HepG2 (cell line): ENCODE data around the gene MTARC1. TPM values are rescaled to one million over a fixed set of nuclear protein-coding genes. Genes with fewer than 3 reads are reported as not detected.

Experiments used
- CC2D1A ChIP-seq: sonication (generic); formaldehyde crosslinking; IDR thresholded peaks from 2 replicates; pipeline ENCODE4 v1.8.1; 2023; ENCODE audit warnings: mild to moderate bottlenecking, missing genetic modification reagents
- CCAR2 ChIP-seq: fragments of 200-400 bp; formaldehyde crosslinking; optimal IDR thresholded peaks from 2 replicates; pipeline ENCODE3; 2018; ENCODE audit warnings: low read depth, mild to moderate bottlenecking, low read length, moderate library complexity
- FOXC1 ChIP-seq: sonication (generic); formaldehyde crosslinking; IDR thresholded peaks from 2 replicates; pipeline ENCODE4 v1.8.0; 2022; ENCODE audit warnings: mild to moderate bottlenecking, missing genetic modification reagents, borderline replicate concordance
- GTF2F1 ChIP-seq: fragments of 150-350 bp; IDR thresholded peaks from 2 replicates; pipeline ENCODE4 v1.6.1; 2014; ENCODE audit warnings: low read length
- HOXA3 ChIP-seq: sonication (generic); formaldehyde crosslinking; IDR thresholded peaks from 2 replicates; pipeline ENCODE4 v1.5.0; 2020; ENCODE audit warnings: missing genetic modification reagents
- NFE2L1 ChIP-seq: sonication (generic); formaldehyde crosslinking; IDR thresholded peaks from 2 replicates; pipeline ENCODE4 v1.4.0; 2020; ENCODE audit warnings: missing genetic modification reagents, mild to moderate bottlenecking, borderline replicate concordance
- PCBP2 ChIP-seq: fragments of 200-400 bp; formaldehyde crosslinking; optimal IDR thresholded peaks from 2 replicates; pipeline ENCODE3; 2018; ENCODE audit warnings: low read length, low read depth; ENCODE audit not compliant: poor library complexity, severe bottlenecking
- TARDBP ChIP-seq: sonication (generic); formaldehyde crosslinking; IDR thresholded peaks from 2 replicates; pipeline ENCODE4 v1.8.0; 2022; ENCODE audit warnings: mild to moderate bottlenecking, missing genetic modification reagents
- TRIM24 ChIP-seq: sonication (generic); formaldehyde crosslinking; IDR thresholded peaks from 2 replicates; pipeline ENCODE4 v1.8.0; 2022; ENCODE audit warnings: mild to moderate bottlenecking, missing genetic modification reagents
- XRCC5 ChIP-seq: fragments of 200-400 bp; formaldehyde crosslinking; optimal IDR thresholded peaks from 2 replicates; pipeline ENCODE3; 2017; ENCODE audit warnings: mild to moderate bottlenecking, low read length
- ZBTB38 ChIP-seq: sonication (generic); formaldehyde crosslinking; IDR thresholded peaks from 2 replicates; pipeline ENCODE4 v1.5.1; 2020; ENCODE audit warnings: mild to moderate bottlenecking, missing genetic modification reagents
- ZBTB7A ChIP-seq: sonication (generic); formaldehyde crosslinking; IDR thresholded peaks from 2 replicates; pipeline ENCODE4 v1.8.0; 2022; ENCODE audit warnings: mild to moderate bottlenecking, missing genetic modification reagents
- ZNF224 ChIP-seq: sonication (generic); formaldehyde crosslinking; IDR thresholded peaks from 2 replicates; pipeline ENCODE4 v1.5.0; 2020; ENCODE audit warnings: mild to moderate bottlenecking, missing genetic modification reagents
- ZNF3 ChIP-seq: IDR thresholded peaks from 2 replicates; pipeline ENCODE4 v1.7.0; 2017; ENCODE audit warnings: inconsistent platforms
- ZNF557 ChIP-seq: sonication (generic); formaldehyde crosslinking; IDR thresholded peaks from 2 replicates; pipeline ENCODE4 v1.4.0; 2020; ENCODE audit warnings: missing genetic modification reagents
- ZNF616 ChIP-seq: sonication (generic); formaldehyde crosslinking; IDR thresholded peaks from 2 replicates; pipeline ENCODE4 v1.5.0; 2020; ENCODE audit warnings: low read depth, mild to moderate bottlenecking, missing genetic modification reagents
- ZNF749 ChIP-seq: sonication (generic); formaldehyde crosslinking; IDR thresholded peaks from 2 replicates; pipeline ENCODE4 v1.8.0; 2022; ENCODE audit warnings: mild to moderate bottlenecking, missing genetic modification reagents, moderate library complexity, borderline replicate concordance
- polyA plus RNA-seq, 8 experiments: library from polyadenylated mRNA; depleted of rRNA in 3 of 8; stranded (reverse) in 7 of 8; unstranded in 1 of 8; fragments of >200 nt; fragmentation: Illumina TruSeq in 4 of 8; extraction: Trizol in 4 of 8; gene quantifications; 2 replicates each; pipeline versions ENCODE4 v1.2.1 to v1.2.3, GENCODE V29; 2011 to 2016; ENCODE audit warnings: low read depth in 4 of 8, missing spikeins in 1 of 8, mixed read lengths in 1 of 8; ENCODE audit not compliant: insufficient read depth in 1 of 8
- total RNA-seq, 5 experiments: library from RNA; depleted of rRNA; stranded (reverse); fragments of >200 nt; fragmentation: Illumina TruSeq; extraction: Trizol; gene quantifications; 2 replicates each; pipeline ENCODE4 v1.2.3, GENCODE V29; 2016; ENCODE audit warnings: low read depth in 1 of 5
- TF ChIP-seq, protein P1 (sequence below): sonication (generic); formaldehyde crosslinking; IDR thresholded peaks from 2 replicates; pipeline ENCODE4 v1.8.1; 2023; ENCODE audit warnings: mild to moderate bottlenecking, missing genetic modification reagents
- TF ChIP-seq, protein P2 (sequence below): sonication (generic); IDR thresholded peaks from 2 replicates; pipeline ENCODE4 v1.6.1; 2016; ENCODE audit warnings: low read depth, borderline replicate concordance
- TF ChIP-seq, protein P3 (sequence below): sonication (generic); formaldehyde crosslinking; IDR thresholded peaks from 2 replicates; pipeline ENCODE4 v1.9.0; 2021; ENCODE audit warnings: missing genetic modification reagents, borderline replicate concordance
- TF ChIP-seq, protein P4 (sequence below): sonication (generic); formaldehyde crosslinking; IDR thresholded peaks from 2 replicates; pipeline ENCODE4 v1.4.0; 2020; ENCODE audit warnings: low read depth, mild to moderate bottlenecking, missing genetic modification reagents

MTARC1 gene
- total and polyA plus RNA-seq, 2 of the 13 experiments (the other 11 are each of a cell fraction or from before 2014, with no cell fraction given), result 19.4 to 106 TPM

DNA sequence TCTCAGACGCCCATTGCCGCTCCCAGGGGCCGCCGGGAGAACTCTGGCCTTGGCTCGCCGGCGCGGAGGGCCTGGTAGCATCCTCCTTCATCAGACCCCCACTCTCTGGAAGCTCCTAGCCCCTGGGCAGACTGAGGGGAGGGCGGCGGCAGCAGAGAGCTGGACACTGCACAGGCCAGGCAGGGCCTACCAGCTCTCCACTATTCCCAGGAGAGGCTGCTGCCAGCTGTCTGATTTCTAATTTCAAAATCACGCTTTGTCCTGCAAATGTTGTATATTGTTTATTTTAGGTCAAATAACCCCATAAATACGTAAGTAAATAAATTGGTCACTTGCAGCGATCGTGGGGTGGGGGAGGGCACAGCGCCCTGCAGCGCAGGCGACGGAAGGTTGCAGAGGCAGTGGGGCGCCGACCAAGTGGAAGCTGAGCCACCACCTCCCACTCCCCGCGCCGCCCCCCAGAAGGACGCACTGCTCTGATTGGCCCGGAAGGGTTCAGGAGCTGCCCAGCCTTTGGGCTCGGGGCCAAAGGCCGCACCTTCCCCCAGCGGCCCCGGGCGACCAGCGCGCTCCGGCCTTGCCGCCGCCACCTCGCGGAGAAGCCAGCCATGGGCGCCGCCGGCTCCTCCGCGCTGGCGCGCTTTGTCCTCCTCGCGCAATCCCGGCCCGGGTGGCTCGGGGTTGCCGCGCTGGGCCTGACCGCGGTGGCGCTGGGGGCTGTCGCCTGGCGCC is at the start of gene MTARC1 (continued):
- TF ChIP-seq ZNF616 (CRISPR knock-in tag) (0 out of 2 replicates have a peak, but pooled peaks have one; percentile 45), ZBTB7A (CRISPR knock-in tag) (no peak), PCBP2 (no peak), CC2D1A (CRISPR knock-in tag) (no peak), ZNF224 (CRISPR knock-in tag) (no peak), ZBTB38 (CRISPR knock-in tag) (peak; percentile 9; the same call in 1 of the 2 replicates), GTF2F1 (no peak), HOXA3 (CRISPR knock-in tag) (peak; percentile 78), NFE2L1 (CRISPR knock-in tag) (no peak), FOXC1 (CRISPR knock-in tag) (peak; percentile 58), ZNF3 (no peak), TARDBP (CRISPR knock-in tag) (peak; percentile 44; the same call in 1 of the 2 replicates), CCAR2 (no peak), TRIM24 (no peak), ZNF557 (CRISPR knock-in tag) (no peak), XRCC5 (peak; percentile 45), ZNF749 (CRISPR knock-in tag) (no peak; the same call in 1 of the 2 replicates)
- TF ChIP-seq, protein P1, sequence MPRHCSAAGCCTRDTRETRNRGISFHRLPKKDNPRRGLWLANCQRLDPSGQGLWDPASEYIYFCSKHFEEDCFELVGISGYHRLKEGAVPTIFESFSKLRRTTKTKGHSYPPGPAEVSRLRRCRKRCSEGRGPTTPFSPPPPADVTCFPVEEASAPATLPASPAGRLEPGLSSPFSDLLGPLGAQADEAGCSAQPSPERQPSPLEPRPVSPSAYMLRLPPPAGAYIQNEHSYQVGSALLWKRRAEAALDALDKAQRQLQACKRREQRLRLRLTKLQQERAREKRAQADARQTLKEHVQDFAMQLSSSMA (CRISPR knock-in tag), result peak; percentile 62; the same call in 1 of the 2 replicates
- TF ChIP-seq, protein P2, sequence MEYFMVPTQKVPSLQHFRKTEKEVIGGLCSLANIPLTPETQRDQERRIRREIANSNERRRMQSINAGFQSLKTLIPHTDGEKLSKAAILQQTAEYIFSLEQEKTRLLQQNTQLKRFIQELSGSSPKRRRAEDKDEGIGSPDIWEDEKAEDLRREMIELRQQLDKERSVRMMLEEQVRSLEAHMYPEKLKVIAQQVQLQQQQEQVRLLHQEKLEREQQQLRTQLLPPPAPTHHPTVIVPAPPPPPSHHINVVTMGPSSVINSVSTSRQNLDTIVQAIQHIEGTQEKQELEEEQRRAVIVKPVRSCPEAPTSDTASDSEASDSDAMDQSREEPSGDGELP, result no peak
- TF ChIP-seq, protein P3, sequence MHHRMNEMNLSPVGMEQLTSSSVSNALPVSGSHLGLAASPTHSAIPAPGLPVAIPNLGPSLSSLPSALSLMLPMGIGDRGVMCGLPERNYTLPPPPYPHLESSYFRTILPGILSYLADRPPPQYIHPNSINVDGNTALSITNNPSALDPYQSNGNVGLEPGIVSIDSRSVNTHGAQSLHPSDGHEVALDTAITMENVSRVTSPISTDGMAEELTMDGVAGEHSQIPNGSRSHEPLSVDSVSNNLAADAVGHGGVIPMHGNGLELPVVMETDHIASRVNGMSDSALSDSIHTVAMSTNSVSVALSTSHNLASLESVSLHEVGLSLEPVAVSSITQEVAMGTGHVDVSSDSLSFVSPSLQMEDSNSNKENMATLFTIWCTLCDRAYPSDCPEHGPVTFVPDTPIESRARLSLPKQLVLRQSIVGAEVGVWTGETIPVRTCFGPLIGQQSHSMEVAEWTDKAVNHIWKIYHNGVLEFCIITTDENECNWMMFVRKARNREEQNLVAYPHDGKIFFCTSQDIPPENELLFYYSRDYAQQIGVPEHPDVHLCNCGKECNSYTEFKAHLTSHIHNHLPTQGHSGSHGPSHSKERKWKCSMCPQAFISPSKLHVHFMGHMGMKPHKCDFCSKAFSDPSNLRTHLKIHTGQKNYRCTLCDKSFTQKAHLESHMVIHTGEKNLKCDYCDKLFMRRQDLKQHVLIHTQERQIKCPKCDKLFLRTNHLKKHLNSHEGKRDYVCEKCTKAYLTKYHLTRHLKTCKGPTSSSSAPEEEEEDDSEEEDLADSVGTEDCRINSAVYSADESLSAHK (CRISPR knock-in tag), result no peak
- TF ChIP-seq, protein P4, sequence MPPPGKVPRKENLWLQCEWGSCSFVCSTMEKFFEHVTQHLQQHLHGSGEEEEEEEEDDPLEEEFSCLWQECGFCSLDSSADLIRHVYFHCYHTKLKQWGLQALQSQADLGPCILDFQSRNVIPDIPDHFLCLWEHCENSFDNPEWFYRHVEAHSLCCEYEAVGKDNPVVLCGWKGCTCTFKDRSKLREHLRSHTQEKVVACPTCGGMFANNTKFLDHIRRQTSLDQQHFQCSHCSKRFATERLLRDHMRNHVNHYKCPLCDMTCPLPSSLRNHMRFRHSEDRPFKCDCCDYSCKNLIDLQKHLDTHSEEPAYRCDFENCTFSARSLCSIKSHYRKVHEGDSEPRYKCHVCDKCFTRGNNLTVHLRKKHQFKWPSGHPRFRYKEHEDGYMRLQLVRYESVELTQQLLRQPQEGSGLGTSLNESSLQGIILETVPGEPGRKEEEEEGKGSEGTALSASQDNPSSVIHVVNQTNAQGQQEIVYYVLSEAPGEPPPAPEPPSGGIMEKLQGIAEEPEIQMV (CRISPR knock-in tag), result 0 out of 2 replicates have a peak, but pooled peaks have one; percentile 23
